HepG2 (cell line): ENCODE measurements around the gene SLC6A6. TPM values are rescaled to one million over a fixed set of nuclear protein-coding genes. Genes with fewer than 3 reads are reported as not detected.
A peak's percentile ranks its signal among the peaks of the same experiment; 100 is the strongest.

Experiments used
- ARNTL ChIP-seq: sonication (generic); formaldehyde crosslinking; IDR thresholded peaks from 2 replicates; pipeline ENCODE4 v1.4.0; 2020; ENCODE audit warnings: mild to moderate bottlenecking, missing genetic modification reagents
- ATM ChIP-seq: fragments of 450-650 bp; IDR thresholded peaks from 2 replicates; pipeline ENCODE4 v1.7.1; 2017; ENCODE audit warnings: mild to moderate bottlenecking, borderline replicate concordance
- CBFB ChIP-seq: sonication (generic); formaldehyde crosslinking; IDR thresholded peaks from 2 replicates; pipeline ENCODE4 v1.4.0; 2020; ENCODE audit warnings: missing genetic modification reagents
- CREBL2 ChIP-seq: sonication (generic); formaldehyde crosslinking; IDR thresholded peaks from 2 replicates; pipeline ENCODE4 v1.8.1; 2023; ENCODE audit warnings: missing genetic modification reagents, mild to moderate bottlenecking, borderline replicate concordance
- EHMT2 ChIP-seq: fragments of 200-600 bp; sonication (generic); IDR thresholded peaks from 2 replicates; pipeline ENCODE4 v1.7.0; 2017; ENCODE audit warnings: antibody characterized with exemption, low read depth, low read length, borderline replicate concordance
- KDM6A ChIP-seq: IDR thresholded peaks from 2 replicates; pipeline ENCODE4 v1.6.1; 2016; ENCODE audit warnings: low read depth
- PHF8 ChIP-seq: sonication (generic); formaldehyde crosslinking; IDR thresholded peaks from 2 replicates; pipeline ENCODE4 v1.5.0; 2020; ENCODE audit warnings: missing genetic modification reagents
- PPARG ChIP-seq: conservative IDR thresholded peaks from 2 replicates; pipeline ENCODE4 v1.6.1; 2016; ENCODE audit warnings: missing biosample characterization, missing genetic modification reagents
- PRDM10 ChIP-seq: sonication (generic); formaldehyde crosslinking; IDR thresholded peaks from 2 replicates; pipeline ENCODE4 v1.4.0; 2020; ENCODE audit warnings: low read depth, missing genetic modification reagents
- SCMH1 ChIP-seq: sonication (generic); formaldehyde crosslinking; IDR thresholded peaks from 2 replicates; pipeline ENCODE4 v1.9.0; 2021; ENCODE audit warnings: missing genetic modification reagents, mild to moderate bottlenecking, borderline replicate concordance
- THRA ChIP-seq: sonication (generic); formaldehyde crosslinking; IDR thresholded peaks from 2 replicates; pipeline ENCODE4 v1.4.0; 2020; ENCODE audit warnings: missing genetic modification reagents, borderline replicate concordance
- ZNF350 ChIP-seq: sonication (generic); formaldehyde crosslinking; IDR thresholded peaks from 2 replicates; pipeline ENCODE4 v1.4.0; 2020; ENCODE audit warnings: mild to moderate bottlenecking, low read depth, missing genetic modification reagents, borderline replicate concordance
- ZNF362 ChIP-seq: sonication (generic); formaldehyde crosslinking; IDR thresholded peaks from 2 replicates; pipeline ENCODE4 v1.4.0; 2020; ENCODE audit warnings: missing genetic modification reagents, mild to moderate bottlenecking, borderline replicate concordance
- ZNF501 ChIP-seq: sonication (generic); formaldehyde crosslinking; IDR thresholded peaks from 2 replicates; pipeline ENCODE4 v1.5.1; 2020; ENCODE audit warnings: mild to moderate bottlenecking, moderate library complexity, missing genetic modification reagents
- ZNF503 ChIP-seq: sonication (generic); formaldehyde crosslinking; IDR thresholded peaks from 2 replicates; pipeline ENCODE4 v1.4.0; 2020; ENCODE audit warnings: missing genetic modification reagents
- ZNF777 ChIP-seq: sonication (generic); formaldehyde crosslinking; IDR thresholded peaks from 2 replicates; pipeline ENCODE4 v1.4.0; 2020; ENCODE audit warnings: missing genetic modification reagents
- polyA plus RNA-seq, 8 experiments: library from polyadenylated mRNA; depleted of rRNA in 3 of 8; stranded (reverse) in 7 of 8; unstranded in 1 of 8; fragments of >200 nt; fragmentation: Illumina TruSeq in 4 of 8; extraction: Trizol in 4 of 8; gene quantifications; 2 replicates each; pipeline versions ENCODE4 v1.2.1 to v1.2.3, GENCODE V29; 2011 to 2016; ENCODE audit warnings: low read depth in 4 of 8, missing spikeins in 1 of 8, mixed read lengths in 1 of 8; ENCODE audit not compliant: insufficient read depth in 1 of 8
- total RNA-seq, 5 experiments: library from RNA; depleted of rRNA; stranded (reverse); fragments of >200 nt; fragmentation: Illumina TruSeq; extraction: Trizol; gene quantifications; 2 replicates each; pipeline ENCODE4 v1.2.3, GENCODE V29; 2016; ENCODE audit warnings: low read depth in 1 of 5
- TF ChIP-seq, protein P1 (sequence below): IDR thresholded peaks from 2 replicates; pipeline ENCODE4 v1.6.1; 2016; ENCODE audit warnings: low read depth, control low read depth
- TF ChIP-seq, protein P2 (sequence below): sonication (generic); formaldehyde crosslinking; IDR thresholded peaks from 2 replicates; pipeline ENCODE4 v1.4.0; 2020; ENCODE audit warnings: low read depth, mild to moderate bottlenecking, missing genetic modification reagents

Gene SLC6A6
- total and polyA plus RNA-seq, 2 of the 13 experiments (the other 11 are each of a cell fraction or from before 2014, with no cell fraction given), result 14.1 to 20.7 TPM

- TF ChIP-seq CREBL2 (CRISPR knock-in tag) (no peak), EHMT2 (no peak), PRDM10 (CRISPR knock-in tag) (no peak), ARNTL (CRISPR knock-in tag) (0 out of 2 replicates have a peak, but pooled peaks have one; percentile 16), ZNF501 (CRISPR knock-in tag) (no peak), SCMH1 (no peak), THRA (0 out of 2 replicates have a peak, but pooled peaks have one; percentile 22), KDM6A (no peak), ZNF503 (CRISPR knock-in tag) (no peak), ZNF777 (CRISPR knock-in tag) (no peak), ATM (no peak), ZNF362 (CRISPR knock-in tag) (no peak), CBFB (CRISPR knock-in tag) (no peak), ZNF350 (0 out of 2 replicates have a peak, but pooled peaks have one; percentile 34), PPARG (CRISPR knock-in tag) (peak; percentile 59), PHF8 (no peak)
- TF ChIP-seq, protein P1, sequence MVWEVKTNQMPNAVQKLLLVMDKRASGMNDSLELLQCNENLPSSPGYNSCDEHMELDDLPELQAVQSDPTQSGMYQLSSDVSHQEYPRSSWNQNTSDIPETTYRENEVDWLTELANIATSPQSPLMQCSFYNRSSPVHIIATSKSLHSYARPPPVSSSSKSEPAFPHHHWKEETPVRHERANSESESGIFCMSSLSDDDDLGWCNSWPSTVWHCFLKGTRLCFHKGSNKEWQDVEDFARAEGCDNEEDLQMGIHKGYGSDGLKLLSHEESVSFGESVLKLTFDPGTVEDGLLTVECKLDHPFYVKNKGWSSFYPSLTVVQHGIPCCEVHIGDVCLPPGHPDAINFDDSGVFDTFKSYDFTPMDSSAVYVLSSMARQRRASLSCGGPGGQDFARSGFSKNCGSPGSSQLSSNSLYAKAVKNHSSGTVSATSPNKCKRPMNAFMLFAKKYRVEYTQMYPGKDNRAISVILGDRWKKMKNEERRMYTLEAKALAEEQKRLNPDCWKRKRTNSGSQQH, result no peak
- TF ChIP-seq, protein P2, sequence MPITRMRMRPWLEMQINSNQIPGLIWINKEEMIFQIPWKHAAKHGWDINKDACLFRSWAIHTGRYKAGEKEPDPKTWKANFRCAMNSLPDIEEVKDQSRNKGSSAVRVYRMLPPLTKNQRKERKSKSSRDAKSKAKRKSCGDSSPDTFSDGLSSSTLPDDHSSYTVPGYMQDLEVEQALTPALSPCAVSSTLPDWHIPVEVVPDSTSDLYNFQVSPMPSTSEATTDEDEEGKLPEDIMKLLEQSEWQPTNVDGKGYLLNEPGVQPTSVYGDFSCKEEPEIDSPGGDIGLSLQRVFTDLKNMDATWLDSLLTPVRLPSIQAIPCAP (CRISPR knock-in tag), result no peak
These were observed 20.9 kb downstream of the SLC6A6 start (continued) for GRCh38 chr3:14423197-14423743.
